Stimulated activated CD8-positive, alpha-beta memory T cell treated with anti-CD3 and anti-CD28 coated beads, Interleukin-12 subunit alpha, Interleukin-12 subunit beta, amount 100 ng/mL, for 4 hours (primary cell): Measurements from ENCODE around the gene SAAL1.

Experiments
- DNase-seq: peaks from one replicate; pipeline ENCODE4 v3.0.0-alpha.2; 2020; ENCODE audit warnings: low read depth

The SAAL1 gene

DNA sequence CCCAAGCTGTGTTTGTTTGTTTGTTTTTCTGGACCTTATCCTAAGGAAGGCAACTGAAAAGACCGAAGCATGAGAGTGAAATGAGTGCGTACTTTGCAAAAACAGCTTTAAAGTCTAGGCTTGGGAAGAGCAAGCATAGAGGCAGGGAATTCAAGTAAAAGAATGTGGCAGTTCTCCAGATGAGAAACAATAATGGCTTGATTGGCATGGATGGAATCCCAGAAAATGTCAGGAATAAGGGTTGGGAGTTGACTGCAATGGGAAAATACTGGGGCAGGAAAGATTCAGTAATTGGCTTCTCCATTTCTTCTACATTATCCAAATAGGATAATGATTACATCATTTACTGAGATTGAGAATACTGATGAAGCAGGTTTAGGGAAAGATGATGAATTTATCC lies 17.5 kb downstream of the SAAL1 start:
- no peak for DNase-seq

DNA sequence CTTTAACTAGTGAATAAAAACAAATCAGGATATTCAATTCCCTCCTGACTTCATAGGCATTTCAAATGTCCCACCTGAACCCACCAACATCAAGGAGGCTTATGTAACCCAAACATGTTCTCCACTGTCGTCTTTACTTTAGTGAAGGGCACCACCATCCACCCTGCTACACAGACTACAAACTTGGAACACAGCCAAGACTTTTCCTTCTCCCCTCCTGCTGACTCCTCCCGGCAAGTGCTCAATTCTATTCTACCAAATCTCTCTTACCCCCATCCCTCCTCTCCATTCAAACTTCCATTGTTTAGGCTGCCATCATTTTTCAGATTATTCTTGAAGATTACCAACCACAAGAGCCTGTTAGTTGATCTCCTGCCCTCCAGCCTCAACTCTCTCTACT lies 24.3 kb downstream of the SAAL1 start:
- no peak for DNase-seq

DNA sequence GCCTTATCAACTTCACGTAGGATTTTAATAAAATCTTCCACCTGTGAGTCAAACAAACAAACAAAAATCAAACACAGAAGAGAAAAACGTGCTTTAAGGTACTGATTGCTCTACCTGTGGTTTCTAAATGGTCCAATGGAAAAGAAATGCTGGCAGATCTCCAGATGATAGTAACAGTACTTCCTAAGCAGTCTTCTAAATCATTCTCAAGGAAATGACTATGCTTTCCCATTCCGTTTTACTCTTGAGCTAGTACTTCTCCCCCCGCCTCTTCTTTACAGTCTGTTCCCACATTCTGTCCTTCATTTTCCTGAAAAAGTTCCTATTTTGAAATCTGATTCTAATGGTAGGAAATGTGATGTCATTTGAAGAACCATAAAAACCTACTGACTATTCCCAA lies 25.4 kb downstream of the SAAL1 start:
- no peak for DNase-seq

DNA sequence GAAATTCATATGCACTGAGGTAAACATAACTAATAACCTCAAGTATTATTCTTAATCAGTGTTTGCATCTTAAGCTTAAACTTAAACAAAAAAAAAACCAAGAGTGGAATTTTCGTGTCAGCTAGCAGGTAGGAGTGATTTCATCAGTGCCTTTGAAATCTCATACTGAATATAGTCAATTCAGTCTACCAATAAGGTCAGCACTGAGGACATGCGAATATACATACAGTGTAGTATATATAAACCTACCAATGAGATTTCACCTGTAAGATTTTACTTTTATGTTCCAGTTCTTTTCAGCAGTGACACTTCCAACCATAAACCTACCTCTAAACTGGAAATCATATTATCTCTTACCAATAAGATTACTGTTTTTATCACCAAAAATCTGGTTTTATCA lies 27.0 kb downstream of the SAAL1 start:
- no peak for DNase-seq

DNA sequence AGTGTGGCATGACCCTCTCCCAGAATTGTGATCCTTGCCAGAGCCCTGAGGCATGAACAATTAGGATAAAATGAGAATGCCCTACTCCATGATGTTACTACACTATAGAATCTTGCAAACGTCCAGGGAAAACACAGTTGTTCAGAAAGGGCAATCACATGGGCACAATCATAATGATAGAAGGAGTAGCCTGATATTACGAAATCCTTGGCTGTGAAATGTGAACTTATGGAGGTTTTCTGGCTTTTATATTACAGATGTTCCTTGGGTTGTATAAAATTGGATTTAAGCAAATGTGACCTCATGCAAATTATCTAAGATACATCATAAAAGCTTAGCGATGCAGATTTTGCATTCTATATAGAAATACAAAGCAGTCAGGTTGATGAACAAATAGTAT lies 30.4 kb downstream of the SAAL1 start:
- no peak for DNase-seq

DNA sequence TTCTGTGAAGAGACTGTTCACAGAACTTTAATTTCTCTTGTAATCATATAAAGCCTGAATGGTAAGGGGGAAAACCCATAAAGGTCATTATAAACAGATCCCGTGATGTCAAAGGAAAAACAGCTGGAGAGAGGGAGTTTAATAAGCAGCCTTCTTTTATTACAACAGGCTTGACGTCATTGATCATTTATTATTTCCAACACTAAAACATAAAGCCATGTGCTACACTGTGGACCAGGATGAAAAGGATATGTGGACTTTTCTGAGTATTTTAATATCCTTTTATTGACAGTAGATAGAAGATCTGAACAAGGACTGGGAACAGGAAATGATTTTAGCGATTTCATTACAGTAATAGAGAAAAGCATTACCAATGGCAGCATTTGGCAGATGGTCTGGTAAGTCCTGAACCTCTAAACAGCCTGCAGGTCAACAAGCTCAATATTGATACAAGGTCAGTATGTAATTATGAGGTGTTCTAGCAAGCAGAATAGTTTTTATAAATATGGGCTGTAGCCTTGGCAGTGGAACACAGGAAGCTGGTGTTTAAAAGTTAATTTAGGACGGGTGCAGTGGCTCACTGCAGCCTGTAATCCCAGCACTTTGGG lies 34.7 kb downstream of the SAAL1 start:
- DNase-seq, result no peak

DNA sequence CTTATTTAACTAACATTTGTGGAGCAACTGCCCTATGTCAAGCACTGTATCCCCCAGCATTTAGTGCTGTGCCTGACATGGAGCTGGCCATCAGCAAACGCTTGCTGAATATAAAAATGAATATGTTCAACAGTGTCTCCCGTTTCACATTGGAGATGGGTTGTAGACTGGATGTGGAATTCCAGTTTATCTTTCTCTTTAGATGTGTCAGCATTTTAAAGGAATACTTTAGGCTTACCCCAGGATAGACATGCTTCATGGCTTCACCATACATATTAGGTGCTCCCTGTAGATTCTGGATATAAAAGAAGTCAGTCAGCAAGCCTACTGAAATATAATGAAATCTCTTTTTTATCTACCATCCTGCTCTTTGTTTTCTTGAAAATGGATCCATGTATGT lies 38.5 kb downstream of the SAAL1 start:
- DNase-seq, result no peak

DNA sequence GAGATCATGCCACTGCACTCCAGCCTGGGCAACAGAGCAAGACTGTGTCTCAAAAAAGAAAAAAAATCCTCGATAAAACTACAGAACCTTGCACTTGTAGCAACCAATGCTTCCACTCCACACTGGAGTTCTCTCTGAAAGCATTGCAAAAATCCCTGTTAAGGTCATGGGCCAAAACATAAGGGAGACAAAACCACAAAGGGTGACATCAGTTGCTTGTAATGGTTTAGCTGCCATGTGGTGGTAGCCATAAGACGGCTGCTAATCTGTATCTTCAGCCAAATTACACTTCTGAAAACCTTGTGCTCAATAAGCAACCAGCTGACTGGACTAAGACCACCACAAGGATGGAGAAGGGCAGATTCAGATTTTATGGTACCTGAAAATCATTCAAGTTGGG lies 39.3 kb downstream of the SAAL1 start:
- DNase-seq, result no peak

DNA sequence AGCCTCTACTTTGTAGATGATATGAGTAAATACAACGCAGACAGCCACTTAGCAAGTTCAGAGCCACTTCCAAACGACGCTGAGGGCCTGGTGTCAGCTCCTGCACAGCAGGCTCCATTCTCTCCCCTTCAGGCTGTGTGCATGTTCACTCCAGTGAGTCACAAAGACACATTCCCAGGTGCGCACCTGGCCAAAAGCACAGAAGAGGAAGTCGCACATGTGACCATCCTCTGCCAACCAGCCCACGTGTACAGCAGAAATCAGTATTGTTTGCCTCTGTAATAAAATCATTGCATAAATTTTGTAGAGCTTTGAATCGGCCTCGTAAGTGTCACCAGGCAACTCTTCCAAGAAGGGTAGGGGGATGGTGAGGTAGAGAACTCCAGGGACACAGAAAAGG lies 40.3 kb downstream of the SAAL1 start:
- no peak for DNase-seq

DNA sequence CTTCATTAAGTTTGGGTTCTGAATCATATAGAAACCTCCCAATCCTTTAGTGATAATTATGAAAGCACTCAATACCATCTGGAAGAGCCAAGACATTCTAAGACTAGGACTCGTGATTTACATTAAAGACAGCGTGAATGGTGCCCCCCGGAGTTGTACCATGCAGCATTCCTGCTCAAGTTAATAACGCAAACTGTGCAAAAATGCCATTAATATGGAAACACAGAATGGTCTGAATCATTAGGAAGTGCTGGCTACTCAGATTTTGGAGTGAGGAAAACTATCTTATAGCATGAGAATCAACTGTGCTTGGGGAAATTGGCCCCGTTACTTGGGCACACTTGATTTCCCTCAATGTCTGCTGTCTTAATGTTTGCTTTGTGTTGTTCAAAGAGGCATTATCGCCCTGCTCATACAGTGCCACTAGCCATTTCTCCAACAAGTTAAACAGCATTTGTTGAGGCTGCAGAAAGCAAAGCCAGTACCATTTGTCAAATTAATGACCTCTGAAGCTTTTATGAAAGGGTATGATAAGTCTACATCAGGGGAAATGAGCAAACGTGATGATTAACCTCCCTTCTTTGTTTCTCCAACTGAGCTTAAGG lies 41.3 kb downstream of the SAAL1 start:
- DNase-seq, result no peak

DNA sequence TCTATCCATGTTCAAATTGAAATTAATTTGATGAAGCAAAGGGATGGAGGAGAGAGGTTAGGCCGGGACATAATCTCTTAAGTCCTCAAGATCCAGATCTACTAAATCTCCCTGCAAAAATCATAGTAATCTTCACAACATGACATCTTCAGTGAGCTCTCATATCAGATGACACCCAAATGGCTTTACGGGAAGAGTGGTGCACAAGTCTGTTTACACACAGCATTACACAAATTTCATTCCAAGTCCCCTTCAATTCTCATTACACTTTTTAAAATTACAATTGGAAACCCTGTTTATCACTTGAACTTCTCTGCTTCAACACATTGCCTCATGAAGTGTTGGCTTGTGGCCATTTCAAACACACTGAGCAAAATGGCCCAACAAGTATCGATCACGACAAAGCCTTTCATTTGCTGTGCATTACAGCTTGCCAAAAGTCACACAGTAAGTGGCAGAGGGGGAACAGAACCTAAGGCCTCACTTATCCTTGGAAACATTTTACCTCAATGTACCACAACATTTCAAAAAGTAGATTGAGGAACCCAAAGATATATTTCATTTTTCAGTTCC lies 41.9 kb downstream of the SAAL1 start:
- no peak for DNase-seq

DNA sequence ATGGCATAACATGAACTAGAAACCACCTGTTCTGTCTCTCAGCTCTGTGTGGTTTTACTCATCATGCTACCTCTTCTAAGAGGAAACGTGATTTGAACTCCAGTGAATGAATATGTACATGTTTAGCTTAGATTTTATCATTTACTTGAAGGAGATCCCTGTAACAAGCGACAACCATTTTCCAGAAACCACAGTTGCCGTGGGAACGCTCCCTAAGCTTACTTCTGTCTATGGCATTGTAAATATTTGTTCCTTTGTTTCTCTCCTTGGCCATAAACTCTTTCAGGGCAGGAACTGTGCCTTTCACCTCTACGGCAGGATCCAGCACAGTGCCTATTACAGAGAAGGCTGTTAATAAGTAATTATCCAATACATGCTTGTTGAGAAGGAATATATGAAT lies 42.8 kb downstream of the SAAL1 start:
- DNase-seq, result no peak

DNA sequence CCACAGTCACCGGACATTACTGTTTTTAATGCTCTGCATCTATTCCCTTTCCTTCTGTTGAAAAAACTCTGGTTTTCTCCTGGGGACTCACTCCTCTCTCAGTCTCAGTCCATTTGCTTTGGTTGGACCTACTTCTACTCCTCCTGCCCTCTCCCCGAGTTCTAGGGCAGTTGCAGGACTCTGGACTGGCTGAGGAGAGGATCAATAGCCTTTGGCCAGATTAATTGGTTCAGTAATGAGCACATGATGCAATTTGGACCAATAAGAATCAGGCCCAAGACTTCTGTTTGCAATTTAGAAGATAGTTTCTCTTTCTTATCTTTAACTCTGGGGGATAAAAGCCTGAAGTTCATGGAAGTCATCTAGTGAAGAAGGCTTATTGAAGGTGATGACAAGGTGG lies 44.5 kb downstream of the SAAL1 start:
- no peak for DNase-seq

DNA sequence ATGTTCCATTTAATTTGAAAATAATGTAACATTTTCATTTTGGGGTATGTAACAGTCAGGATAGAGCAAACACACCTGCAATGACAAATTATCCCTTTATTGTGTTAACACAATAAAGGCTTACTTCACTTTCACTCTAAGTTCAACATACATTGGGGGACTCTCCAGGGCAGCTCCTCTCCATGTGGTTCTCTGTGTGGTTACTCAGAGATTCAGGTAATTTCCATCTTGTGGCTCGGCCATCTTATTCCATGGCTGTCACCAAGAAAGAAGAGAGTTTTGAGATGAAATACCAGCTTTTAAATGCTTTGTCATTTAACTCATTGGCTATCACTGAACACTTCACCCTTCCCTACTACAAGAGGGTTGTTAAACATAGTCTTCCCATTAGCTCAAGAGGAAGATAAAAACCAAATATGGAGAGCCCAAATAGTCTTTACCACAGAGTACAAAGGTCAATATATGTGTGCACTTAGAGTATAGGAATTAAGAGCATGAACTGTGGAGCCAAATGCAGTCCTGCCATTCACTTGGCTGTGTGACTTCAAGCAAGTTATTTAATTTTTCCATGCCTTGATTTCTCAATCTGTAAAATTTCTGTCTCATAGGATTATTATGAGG lies 49.2 kb downstream of the SAAL1 start:
- no peak for DNase-seq

DNA sequence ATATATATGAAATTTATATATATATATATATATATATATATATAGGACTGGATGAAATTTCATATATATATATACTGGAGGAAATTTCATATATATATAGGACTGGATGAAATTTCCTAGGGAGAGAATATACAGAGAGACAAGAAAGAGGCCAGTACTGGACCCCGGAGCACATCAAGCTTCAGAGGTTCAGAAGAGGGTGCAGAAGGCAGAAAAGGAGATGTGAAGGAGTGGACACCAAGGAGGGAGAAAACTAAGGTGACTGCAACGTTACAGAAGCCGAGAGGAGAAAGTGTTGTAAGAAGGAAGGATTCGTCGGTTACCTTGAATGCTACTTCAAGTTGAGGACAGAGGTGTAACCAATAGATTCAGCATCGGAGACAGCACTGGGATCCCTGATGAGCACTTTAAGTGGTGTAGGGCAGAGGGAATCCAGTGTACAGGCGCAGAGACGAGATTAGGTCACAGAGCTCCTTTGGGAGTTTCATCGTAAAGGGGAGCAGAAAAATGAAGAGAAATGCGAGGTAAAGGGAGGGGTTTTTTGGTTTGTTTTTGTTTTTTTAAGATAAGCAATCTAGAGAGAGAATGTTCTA lies 51.3 kb downstream of the SAAL1 start:
- no peak for DNase-seq

DNA sequence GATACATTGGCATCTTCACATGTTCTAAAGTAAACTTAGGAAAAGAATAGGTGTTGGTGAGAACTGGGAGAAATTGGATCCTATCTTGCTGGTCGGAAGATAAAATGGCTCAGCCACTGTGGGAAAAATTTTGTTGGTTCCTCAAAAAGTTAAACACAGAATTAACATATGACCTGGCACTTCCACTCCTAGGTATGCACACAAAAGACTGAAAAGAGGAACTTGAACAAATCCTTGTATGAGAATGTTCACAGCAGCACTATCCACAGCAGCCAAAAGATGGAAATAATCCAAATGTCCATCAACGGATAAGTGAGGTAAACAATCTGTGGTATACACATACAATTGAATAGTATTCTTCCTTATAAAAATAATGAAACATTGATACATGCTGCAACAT lies 55.0 kb downstream of the SAAL1 start:
- DNase-seq, result no peak

DNA sequence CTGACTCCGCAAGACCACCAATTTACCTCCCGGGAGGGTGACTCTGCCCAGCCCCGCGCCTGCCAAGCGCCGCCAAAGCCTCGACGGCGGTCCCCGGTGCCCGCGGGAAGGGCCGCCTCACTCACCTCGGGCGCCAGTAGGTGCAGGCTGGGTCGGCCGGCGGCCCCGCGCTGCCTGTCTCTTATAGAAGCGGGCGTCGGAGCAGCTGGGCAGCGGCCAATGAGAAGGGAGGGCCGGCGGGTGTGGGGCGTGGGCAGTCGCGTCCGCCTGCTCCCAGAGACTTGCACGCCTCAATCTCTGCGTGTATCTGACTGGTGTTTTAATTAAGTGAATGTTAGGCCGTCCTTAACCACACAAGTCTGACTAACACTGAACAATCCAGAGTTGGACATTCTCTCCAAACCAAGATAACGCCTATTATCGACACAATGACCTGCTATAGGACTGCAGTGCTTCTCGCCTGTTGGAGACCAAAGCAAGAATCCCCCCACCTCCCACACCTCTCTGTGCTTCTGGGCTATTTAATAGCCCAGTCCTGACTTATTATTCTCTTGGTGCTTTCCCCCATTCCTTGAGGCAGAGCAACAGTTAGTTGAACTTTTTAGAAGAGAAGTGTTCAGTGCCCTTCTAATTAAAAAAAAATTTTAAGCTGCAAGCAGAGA lies 59.6 kb downstream of the SAAL1 start, which contains the start of gene TPH1:
Gene TPH1 (minus strand): TSS at position 154 of the 662 bp plus-strand sequence. CDS start 5,507 bp downstream, outside the sequence.
- no peak for DNase-seq

DNA sequence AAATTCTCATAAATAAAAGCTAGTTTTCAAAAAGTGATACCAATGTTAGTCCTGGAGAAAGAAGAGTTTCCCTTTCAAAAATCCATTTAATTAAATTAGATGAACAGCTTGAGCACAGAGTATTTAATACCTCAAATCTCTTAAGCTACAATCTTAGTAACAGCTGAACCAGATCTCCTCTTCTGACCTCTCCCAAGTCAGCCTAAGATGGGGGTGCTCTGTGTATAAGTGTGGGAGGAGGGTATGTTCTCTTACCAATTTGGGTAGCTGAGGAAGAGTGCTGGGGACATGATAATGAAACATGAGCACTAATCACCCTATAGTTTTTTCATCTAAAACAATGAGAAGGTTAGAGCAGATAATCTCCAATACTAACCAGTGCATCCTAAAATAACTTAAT lies 69.4 kb downstream of the SAAL1 start:
- no peak for DNase-seq
